K562 (cell line): ENCODE results near the gene ETFBKMT. TPM values are rescaled to one million over a fixed set of nuclear protein-coding genes. Genes with fewer than 3 reads are reported as not detected.

Source experiments
- ARID1B ChIP-seq: fragments of 450-650 bp; IDR thresholded peaks from 2 replicates; pipeline ENCODE4 v1.6.1; 2016; ENCODE audit warnings: antibody characterized with exemption, mild to moderate bottlenecking, inconsistent platforms
- CBFA2T2 ChIP-seq: fragments of 450-650 bp; conservative IDR thresholded peaks from 2 replicates; pipeline ENCODE4 v1.6.1; 2017; ENCODE audit warnings: mild to moderate bottlenecking
- EP300 ChIP-seq: IDR thresholded peaks from 2 replicates; pipeline ENCODE4 v1.6.1; 2012; ENCODE audit warnings: low read length, improper control_type of control experiment
- EP400 ChIP-seq: fragments of 450-650 bp; IDR thresholded peaks from 2 replicates; pipeline ENCODE4 v1.6.1; 2017; ENCODE audit warnings: antibody characterized with exemption, mild to moderate bottlenecking, moderate library complexity
- ESRRB ChIP-seq: fragments of 250-450 bp; sonication (Bioruptor Pico); IDR thresholded peaks from 2 replicates; pipeline ENCODE4 v1.5.0; 2020; ENCODE audit warnings: mild to moderate bottlenecking, moderate library complexity, borderline replicate concordance
- FOXJ3 ChIP-seq: sonication (generic); formaldehyde crosslinking; IDR thresholded peaks from 2 replicates; pipeline ENCODE4 v1.4.0; 2020; ENCODE audit warnings: mild to moderate bottlenecking, missing genetic modification reagents
- HOMEZ ChIP-seq: fragments of 250-450 bp; sonication (Bioruptor Pico); IDR thresholded peaks from 2 replicates; pipeline ENCODE4 v1.4.0; 2020; ENCODE audit warnings: mild to moderate bottlenecking, moderate library complexity
- JUND ChIP-seq, 2 experiments: IDR thresholded peaks; 2 replicates in 1 of 2; 3 replicates in 1 of 2; pipeline ENCODE4 v1.6.1; 2011; ENCODE audit warnings: borderline replicate concordance in 2 of 2, low read depth in 2 of 2, low read length in 2 of 2, improper control_type of control experiment in 1 of 2, missing biosample characterization in 1 of 2, missing genetic modification characterization in 1 of 2, missing genetic modification reagents in 1 of 2
- KLF13 ChIP-seq: fragments of 450-650 bp; IDR thresholded peaks from 2 replicates; pipeline ENCODE4 v1.6.1; 2016; ENCODE audit warnings: missing genetic modification characterization, low read depth, mild to moderate bottlenecking, missing compliant biosample characterization, moderate library complexity, borderline replicate concordance
- LCOR ChIP-seq: sonication (generic); formaldehyde crosslinking; IDR thresholded peaks from 2 replicates; pipeline ENCODE4 v1.8.0; 2022; ENCODE audit warnings: mild to moderate bottlenecking, missing genetic modification reagents
- MCM7 ChIP-seq, 2 experiments: fragments of 450-650 bp; IDR thresholded peaks; 2 replicates each; pipeline ENCODE4 v1.6.1; 2016 to 2018
- NFATC3 ChIP-seq: fragments of 450-650 bp; IDR thresholded peaks from 2 replicates; pipeline ENCODE4 v1.6.1; 2017; ENCODE audit warnings: mild to moderate bottlenecking
- NR2F6 ChIP-seq: fragments of 450-650 bp; formaldehyde crosslinking; IDR thresholded peaks from 2 replicates; pipeline ENCODE4 v1.4.0; 2020; ENCODE audit warnings: mild to moderate bottlenecking
- SPI1 ChIP-seq: IDR thresholded peaks from 2 replicates; pipeline ENCODE4 v1.6.1; 2011; ENCODE audit warnings: low read depth, low read length, control low read depth, borderline replicate concordance
- SRSF7 ChIP-seq: fragments of 200-400 bp; formaldehyde crosslinking; optimal IDR thresholded peaks from 2 replicates; pipeline ENCODE3; 2017; ENCODE audit warnings: mild to moderate bottlenecking, low read depth, low read length
- TAF1 ChIP-seq: IDR thresholded peaks from 2 replicates; pipeline ENCODE4 v1.6.1; 2011; ENCODE audit warnings: mild to moderate bottlenecking, low read length, moderate library complexity; ENCODE audit not compliant: insufficient read depth, control insufficient read depth, severe bottlenecking; ENCODE audit errors: extremely low read depth
- THRB ChIP-seq: fragments of 450-650 bp; formaldehyde crosslinking; conservative IDR thresholded peaks from 2 replicates; pipeline ENCODE4 v1.4.0; 2022; ENCODE audit warnings: mild to moderate bottlenecking, missing genetic modification characterization
- TRIM24 ChIP-seq, 2 experiments: fragments of 450-650 bp; IDR thresholded peaks; 2 replicates each; pipeline ENCODE4 v1.6.1; 2016
- ZFP36 ChIP-seq: fragments of 150-350 bp; IDR thresholded peaks from 2 replicates; pipeline ENCODE4 v1.6.1; 2018; ENCODE audit warnings: low read length, low read depth; ENCODE audit not compliant: partially characterized antibody
- ZNF184 ChIP-seq: sonication (generic); formaldehyde crosslinking; IDR thresholded peaks from 2 replicates; pipeline ENCODE4 v1.5.0; 2020; ENCODE audit warnings: missing genetic modification reagents
- ZNF77 ChIP-seq: fragments of 250-450 bp; sonication (Bioruptor Pico); IDR thresholded peaks from 2 replicates; pipeline ENCODE4 v1.5.0; 2020
- polyA plus RNA-seq, 8 experiments: library from polyadenylated mRNA; depleted of rRNA in 4 of 8; stranded (reverse) in 5 of 8; unstranded in 3 of 8; fragments of >200 nt; fragmentation: Nextera tagmentation in 2 of 8; fragmentation: Illumina TruSeq in 1 of 8; extraction: Ambion mirVana in 2 of 8; extraction: Trizol in 1 of 8; gene quantifications; 2 replicates each; pipeline versions ENCODE4 v1.2.1 to v1.2.3, GENCODE V29; 2011 to 2014; ENCODE audit warnings: inconsistent platforms in 1 of 8, missing spikeins in 1 of 8
- total RNA-seq, 7 experiments: library from RNA; depleted of rRNA in 6 of 7; stranded (reverse); fragments of >200 nt in 6 of 7; fragmentation: Illumina TruSeq in 2 of 7; extraction: Trizol in 2 of 7; gene quantifications; 2 replicates each; pipeline versions ENCODE4 v1.2.1 to v1.2.3, GENCODE V29; 2011 to 2021; ENCODE audit warnings: low replicate concordance in 1 of 7
- TF ChIP-seq, protein P1 (sequence below): fragments of 450-650 bp; IDR thresholded peaks from 2 replicates; pipeline ENCODE4 v1.6.1; 2016; ENCODE audit warnings: low read depth, mild to moderate bottlenecking, moderate library complexity
- TF ChIP-seq, protein P2 (sequence below): sonication (generic); formaldehyde crosslinking; IDR thresholded peaks from 2 replicates; pipeline ENCODE4 v1.8.0; 2022; ENCODE audit warnings: missing genetic modification reagents, mild to moderate bottlenecking, borderline replicate concordance

Gene ETFBKMT
- total and polyA plus RNA-seq, 9 of the 15 experiments (the other 6 are each of a cell fraction or from before 2014, with no cell fraction given), result 0.18 to 1.7 (median 0.96) TPM

DNA sequence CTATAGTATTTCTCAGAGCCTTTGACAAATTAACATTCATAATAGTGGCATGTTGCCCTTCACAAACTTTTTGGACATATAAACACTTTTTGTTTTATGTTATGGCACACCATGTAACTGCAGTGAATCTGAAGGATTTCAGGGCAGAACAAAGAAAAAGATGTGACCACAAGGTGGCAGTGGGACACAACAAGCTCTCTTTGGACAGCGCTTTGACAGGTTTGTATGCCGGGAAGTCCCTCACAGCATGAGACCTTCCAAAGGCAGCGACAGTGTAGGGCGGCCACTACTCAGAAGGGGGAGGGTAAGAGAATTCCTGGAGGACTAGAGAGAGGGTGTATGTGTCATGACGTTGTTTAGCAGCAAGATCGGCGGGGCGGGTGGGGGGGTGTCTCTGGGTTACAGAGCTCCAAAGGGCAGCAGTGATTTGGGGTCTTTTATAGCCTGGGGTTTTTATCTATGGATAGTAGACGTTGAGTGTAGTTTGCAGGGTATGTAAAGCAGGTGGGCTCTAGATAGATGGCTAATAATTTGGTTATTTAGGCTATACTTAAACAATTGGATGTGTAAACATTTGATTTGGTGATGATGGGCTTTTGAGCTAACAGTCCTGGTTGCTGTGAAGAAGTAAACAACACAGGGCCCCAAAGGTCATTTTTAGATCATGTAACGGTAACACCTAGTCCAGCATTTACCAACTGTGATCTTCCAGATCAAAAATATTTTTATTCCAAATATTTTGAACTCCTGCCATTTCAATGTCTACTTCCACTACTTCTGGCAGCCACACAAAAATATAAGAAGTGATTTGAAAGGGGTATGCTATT is 22.9 kb downstream of the ETFBKMT start (continued):
- TF ChIP-seq TAF1 (no peak), SPI1 (no peak), ZNF184 (CRISPR knock-in tag) (no peak), ARID1B (no peak), TRIM24 (IDR thresholded peaks at IDR 0.05) (peak in 1 of 2 experiments; percentile 53; a peak in 1 of 4 replicates), LCOR (CRISPR knock-in tag) (no peak), KLF13 (tag) (no peak), NFATC3 (no peak), THRB (no peak), SRSF7 (no peak), HOMEZ (CRISPR knock-in tag) (no peak), EP400 (no peak), FOXJ3 (CRISPR knock-in tag) (no peak), ZNF77 (CRISPR knock-in tag) (no peak), ZFP36 (peak; percentile 28), NR2F6 (CRISPR knock-in tag) (no peak), EP300 (peak; percentile 12; the same call in 1 of the 2 replicates), ESRRB (CRISPR knock-in tag) (no peak), JUND (IDR thresholded peaks at IDR 0.05; ENCODE audit: borderline replicate concordance, low read depth, low read length) (peak; percentile 60), JUND (tag; IDR thresholded peaks at IDR 0.05; ENCODE audit: borderline replicate concordance, low read depth, low read length) (peak; percentile 37; the same call in 1 of the 3 replicates), CBFA2T2 (no peak), MCM7 (IDR thresholded peaks at IDR 0.05) (no peak)
- TF ChIP-seq, protein P1, sequence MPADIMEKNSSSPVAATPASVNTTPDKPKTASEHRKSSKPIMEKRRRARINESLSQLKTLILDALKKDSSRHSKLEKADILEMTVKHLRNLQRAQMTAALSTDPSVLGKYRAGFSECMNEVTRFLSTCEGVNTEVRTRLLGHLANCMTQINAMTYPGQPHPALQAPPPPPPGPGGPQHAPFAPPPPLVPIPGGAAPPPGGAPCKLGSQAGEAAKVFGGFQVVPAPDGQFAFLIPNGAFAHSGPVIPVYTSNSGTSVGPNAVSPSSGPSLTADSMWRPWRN, result no peak
- TF ChIP-seq, protein P2, sequence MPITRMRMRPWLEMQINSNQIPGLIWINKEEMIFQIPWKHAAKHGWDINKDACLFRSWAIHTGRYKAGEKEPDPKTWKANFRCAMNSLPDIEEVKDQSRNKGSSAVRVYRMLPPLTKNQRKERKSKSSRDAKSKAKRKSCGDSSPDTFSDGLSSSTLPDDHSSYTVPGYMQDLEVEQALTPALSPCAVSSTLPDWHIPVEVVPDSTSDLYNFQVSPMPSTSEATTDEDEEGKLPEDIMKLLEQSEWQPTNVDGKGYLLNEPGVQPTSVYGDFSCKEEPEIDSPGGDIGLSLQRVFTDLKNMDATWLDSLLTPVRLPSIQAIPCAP (CRISPR knock-in tag), result no peak
